Amniotic epithelial cell (primary cell): Measurements from ENCODE around the gene PDYN.
A peak's percentile ranks its signal among the peaks of the same experiment; 100 is the strongest.
"Not testable (repeated sequence)": the region's sequence is repeated elsewhere in the genome, so short reads cannot be mapped to it uniquely, and the experiment has no call there.

ENCODE experiments used
- DNase-seq: peaks from one replicate; pipeline ENCODE4 v3.0.0-alpha.2; 2010; ENCODE audit warnings: low read depth

Gene PDYN

DNA sequence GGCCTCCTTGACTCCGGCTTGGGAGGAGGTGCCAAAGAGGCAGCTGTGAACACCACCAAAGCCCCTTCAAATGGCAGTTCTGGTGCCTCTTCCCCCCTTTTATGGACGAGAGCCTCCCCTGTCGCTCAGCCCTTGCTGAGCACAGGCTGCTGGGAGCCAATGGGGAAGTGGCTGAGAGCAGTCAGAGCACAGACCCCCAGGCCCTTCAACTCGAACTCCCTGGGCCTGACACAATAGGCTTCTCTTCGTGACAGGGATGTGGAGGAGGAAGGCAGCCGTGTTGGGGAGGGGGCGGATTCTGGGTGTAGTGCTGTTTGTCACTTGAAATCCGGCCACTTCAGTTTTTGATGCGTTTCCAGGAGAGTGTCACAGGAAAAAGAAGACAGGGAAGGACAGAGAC, at the start of gene PDYN:
Gene PDYN, minus strand, starts transcription at position 73 of the 400 bp plus-strand sequence. CDS start 10,974 bp downstream, outside the sequence.
- DNase-seq = no peak

- peak; percentile 8 for DNase-seq
Measured at GRCh38 chr20:2042400-2042799, 48.5 kb upstream of the PDYN start.

- no peak for DNase-seq
Measured at GRCh38 chr20:2038161-2038560, 44.3 kb upstream of the PDYN start.

DNA sequence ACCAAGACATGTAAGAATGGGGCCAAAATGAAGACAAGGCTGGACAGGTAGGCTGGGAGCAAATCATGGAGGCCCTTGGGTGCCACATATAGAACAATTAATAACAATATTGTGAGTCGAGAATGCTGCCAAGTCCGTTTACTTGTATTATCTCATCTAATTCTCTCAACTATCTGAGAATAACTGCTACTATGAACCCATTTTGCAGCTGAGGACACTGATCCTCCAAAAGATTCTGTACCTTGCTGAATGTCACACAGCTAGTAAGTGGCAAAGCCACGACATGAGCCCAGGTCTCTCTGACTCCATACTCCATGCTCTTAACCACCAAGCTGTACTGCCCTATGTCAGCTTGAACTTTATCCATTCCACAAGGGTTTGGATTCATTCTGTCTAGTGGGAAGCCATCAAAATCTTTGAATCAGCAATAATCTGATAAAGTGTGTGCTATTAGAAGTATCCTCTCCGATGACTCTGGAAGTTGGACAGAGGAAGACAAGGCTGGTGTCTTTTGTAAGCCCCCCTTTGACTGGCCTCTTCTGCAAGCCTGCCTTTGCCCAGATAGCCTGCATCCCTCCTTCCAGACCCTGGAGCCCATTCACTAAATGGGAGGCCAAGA, 43.5 kb upstream of the PDYN start:
- DNase-seq = no peak

DNA sequence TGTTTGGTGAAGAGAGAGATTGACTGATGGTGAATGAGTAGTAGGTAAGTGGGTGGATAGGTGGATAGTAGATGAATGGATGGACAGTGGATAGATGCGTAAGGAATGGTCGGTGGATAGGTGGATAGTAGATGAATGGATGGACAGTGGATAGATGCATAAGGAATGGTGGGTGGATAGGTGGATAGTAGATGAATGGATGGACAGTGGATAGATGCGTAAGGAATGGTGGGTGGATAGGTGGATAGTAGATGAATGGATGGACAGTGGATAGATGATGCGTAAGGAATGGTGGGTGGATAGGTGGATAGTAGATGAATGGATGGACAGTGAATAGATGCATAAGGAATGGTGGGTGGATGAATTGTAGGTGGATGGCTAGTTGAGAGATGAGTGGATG, 42.5 kb upstream of the PDYN start:
- DNase-seq = not testable (repeated sequence)

GRCh38 chr20:2032168-2032567, 38.3 kb upstream of the PDYN start:
- DNase-seq = peak; percentile 6

GRCh38 chr20:2026514-2026913, 32.7 kb upstream of the PDYN start:
- no peak for DNase-seq

GRCh38 chr20:2026004-2026403, 32.1 kb upstream of the PDYN start:
- DNase-seq = no peak

- DNase-seq = no peak
Measured at GRCh38 chr20:2023151-2023550, 29.3 kb upstream of the PDYN start.

GRCh38 chr20:2022163-2022562, 28.3 kb upstream of the PDYN start:
- DNase-seq = peak; percentile 6

- DNase-seq = no peak
Measured at GRCh38 chr20:2010533-2010932, 16.7 kb upstream of the PDYN start.

DNA sequence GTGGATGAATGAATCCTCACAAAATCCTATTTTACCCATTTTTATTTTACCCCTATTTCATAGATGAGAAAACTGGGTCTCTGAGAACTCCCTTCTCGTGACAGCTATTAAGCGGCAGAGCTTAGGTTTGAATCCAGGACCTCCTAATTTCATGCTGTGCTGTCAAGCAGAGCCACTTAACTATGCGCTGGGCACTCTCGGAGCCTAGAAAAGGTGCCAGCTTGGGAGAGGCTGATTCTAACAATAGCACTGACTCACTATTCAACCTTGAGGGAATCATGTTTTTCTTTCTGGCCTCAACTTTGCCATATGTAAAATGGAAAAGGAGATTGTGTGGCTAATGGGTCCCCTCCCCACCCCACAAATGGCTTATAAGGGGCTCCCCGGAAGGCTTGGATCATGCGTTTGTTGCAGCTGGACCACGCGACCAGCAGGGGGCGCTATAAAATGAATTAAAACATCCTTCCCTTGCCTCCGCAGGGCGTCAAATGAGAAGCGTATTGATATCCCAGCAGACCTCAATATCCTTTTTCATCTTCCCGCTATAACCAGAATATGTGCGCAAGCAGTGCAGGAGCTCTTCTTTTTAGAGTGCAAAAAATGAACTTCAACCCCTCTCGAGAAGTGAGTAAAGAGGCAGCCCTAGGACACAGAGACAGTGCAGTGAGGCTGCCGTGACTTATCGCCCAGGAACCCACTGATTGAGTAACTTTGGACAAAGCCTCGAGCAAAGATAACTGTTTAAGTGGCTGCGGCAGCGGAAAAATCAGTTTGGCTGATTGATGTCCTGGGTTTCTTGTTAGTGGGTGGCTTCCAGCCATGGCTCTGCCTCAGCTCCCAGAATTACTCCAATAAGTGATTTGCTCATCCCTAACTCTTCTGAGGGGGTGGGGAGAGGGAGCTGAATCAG, 12.8 kb upstream of the PDYN start:
- DNase-seq = peak; percentile 94

- peak; percentile 49 for DNase-seq
Measured at GRCh38 chr20:2005831-2006426, 12.1 kb upstream of the PDYN start.

DNA sequence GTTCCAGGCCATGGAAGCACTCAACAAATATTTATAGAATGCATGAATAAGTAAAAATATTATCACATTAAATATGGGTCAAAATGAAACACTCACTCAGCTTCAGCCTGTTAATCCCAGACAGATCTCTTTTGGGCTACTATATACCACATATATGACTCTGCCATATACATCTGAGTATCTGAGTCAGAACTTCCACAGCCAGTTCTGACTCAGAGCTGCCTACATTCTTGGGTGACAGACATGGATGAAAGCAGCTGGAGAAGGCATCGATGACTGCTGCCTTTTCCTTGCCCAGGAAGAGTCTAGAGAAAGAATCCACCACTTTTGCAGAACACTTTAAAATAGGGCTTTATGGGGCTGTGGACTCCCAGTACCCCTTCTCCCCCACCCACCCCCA, 11.5 kb upstream of the PDYN start:
- DNase-seq = peak; percentile 37

DNA sequence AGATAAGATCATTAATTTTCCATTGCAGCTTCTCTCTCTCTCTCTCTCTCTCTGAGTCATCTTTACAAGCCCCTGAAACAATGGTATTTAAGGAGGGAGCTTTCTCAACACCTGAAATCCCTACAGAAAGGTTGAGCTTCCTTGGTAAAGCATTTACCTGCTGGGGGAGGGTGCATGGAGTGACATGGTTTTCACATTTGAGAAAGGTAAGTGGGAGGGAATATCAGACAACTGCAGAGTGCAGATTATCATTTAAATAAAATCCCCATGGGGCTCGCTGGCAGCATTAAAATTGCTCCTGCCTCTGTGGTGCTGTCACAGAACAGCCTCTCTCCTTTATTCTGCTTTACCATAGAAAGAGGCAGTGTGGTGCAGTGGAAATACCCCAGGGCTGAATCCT, 10.3 kb upstream of the PDYN start:
- DNase-seq = no peak

GRCh38 chr20:2002365-2002764, 8.5 kb upstream of the PDYN start:
- DNase-seq = no peak

GRCh38 chr20:2001119-2001518, 7.3 kb upstream of the PDYN start:
- DNase-seq = no peak

GRCh38 chr20:2000285-2000684, 6.4 kb upstream of the PDYN start:
- DNase-seq = no peak

- no peak for DNase-seq
Measured at GRCh38 chr20:1998715-1999114, 4.9 kb upstream of the PDYN start.

DNA sequence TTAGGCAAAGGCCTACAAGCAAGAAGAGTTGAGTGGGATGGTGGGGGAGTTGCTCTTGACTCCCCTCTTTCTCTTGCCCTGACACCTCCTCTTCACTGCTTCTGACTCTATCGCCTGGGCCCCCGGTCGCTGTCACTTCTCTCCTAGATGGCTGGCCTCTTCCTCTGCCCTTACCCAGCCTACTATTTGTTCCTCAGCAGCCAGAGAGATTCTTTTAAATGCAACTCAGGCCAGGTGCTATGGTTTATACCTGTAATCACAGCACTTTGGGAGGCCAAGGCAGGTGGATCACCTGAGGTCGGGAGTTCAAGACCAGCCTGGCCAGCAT, 4.3 kb upstream of the PDYN start:
- no peak for DNase-seq

- no peak for DNase-seq
Measured at GRCh38 chr20:1997483-1998192, 3.8 kb upstream of the PDYN start.

DNA sequence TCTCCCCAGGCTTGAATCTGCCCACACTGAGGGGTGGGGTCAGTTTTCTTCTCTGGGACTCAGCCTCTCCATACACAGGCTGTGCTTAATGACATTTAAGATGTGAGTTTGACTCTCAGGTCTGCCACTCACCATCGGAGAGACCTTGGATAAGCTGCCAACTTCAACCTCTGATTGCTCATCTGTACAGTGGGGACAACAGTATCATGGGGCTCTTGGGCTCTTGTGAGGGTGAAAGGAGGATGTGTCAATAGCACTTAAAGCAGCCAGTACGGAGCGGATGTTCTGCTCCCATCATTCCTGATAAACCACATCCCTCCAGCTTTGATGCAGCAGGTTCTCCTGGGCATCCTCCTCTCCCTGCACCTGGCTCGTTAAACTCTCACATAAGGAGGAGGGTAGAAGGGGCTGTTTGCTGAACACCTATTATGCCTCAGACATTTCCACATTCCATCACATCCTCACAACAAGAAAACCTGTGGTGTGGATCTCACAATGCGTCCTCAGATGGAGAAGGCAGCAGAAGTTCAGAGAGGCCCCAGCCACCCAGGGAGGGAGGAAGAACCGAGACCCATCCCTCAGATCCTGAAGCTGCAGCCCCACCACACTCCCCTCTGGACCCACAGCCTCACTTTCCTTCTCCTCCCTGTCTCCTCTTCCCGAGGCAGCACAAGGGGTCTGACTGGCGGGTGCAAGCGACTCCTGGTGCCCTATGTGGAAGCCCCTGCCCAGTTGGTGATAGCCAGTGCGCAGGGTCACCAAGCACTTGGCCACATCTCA, 1.9 kb upstream of the PDYN start:
- no peak for DNase-seq
